WTC11 (cell line): Measurements from ENCODE around the gene AHSG. TPM values are rescaled to one million over a fixed set of nuclear protein-coding genes. Genes with fewer than 3 reads are reported as not detected.

Experiments used
- ATAC-seq: fragments of 200-7000 bp; cut with Tn5 transposase; 2 replicates; pipeline ENCODE4 v1.10.0; 2021; ENCODE audit warnings: mild to moderate bottlenecking, moderate library complexity
- CTCF ChIA-PET: fragments of 300-600 bp; sonication (Branson Sonifier 250); formaldehyde crosslinking; loops from one replicate; lab custom pipeline; 2021; ENCODE audit warnings: antibody characterized with exemption; lab: Charles Lee
- POLR2A ChIA-PET: fragments of 350-600 bp; sonication (Branson Sonifier 250); formaldehyde crosslinking; loops from one replicate; lab custom pipeline; 2021; ENCODE audit warnings: antibody characterized with exemption; lab: Charles Lee
- DNase-seq: peaks from one replicate; pipeline ENCODE4 v3.0.0; 2021; ENCODE audit warnings: low spot score
- H3K27ac Mint-ChIP-seq: 2 replicates; pipeline ENCODE4 v1.8.0; 2021; ENCODE audit warnings: mixed read lengths
- H3K27me3 Mint-ChIP-seq: 2 replicates; pipeline ENCODE4 v1.8.0; 2021; ENCODE audit warnings: low read depth, mild to moderate bottlenecking, moderate library complexity, mixed read lengths
- H3K36me3 Mint-ChIP-seq: 2 replicates; pipeline ENCODE4 v1.8.0; 2021; ENCODE audit warnings: mixed read lengths
- H3K4me1 Mint-ChIP-seq: 2 replicates; pipeline ENCODE4 v1.8.0; 2022; ENCODE audit warnings: mixed read lengths
- H3K4me3 Mint-ChIP-seq: 2 replicates; pipeline ENCODE4 v1.8.0; 2021; ENCODE audit warnings: mild to moderate bottlenecking, moderate library complexity, mixed read lengths
- H3K9me3 Mint-ChIP-seq: 2 replicates; pipeline ENCODE4 v1.8.0; 2021; ENCODE audit warnings: mixed read lengths
- EMX1 ChIP-seq: fragments of 250-450 bp; sonication (Bioruptor Pico); IDR thresholded peaks from 2 replicates; pipeline ENCODE4 v1.8.0; 2021; ENCODE audit warnings: mild to moderate bottlenecking
- ERG ChIP-seq: fragments of 250-450 bp; sonication (Bioruptor Pico); IDR thresholded peaks from 2 replicates; pipeline ENCODE4 v1.8.0; 2021; ENCODE audit warnings: mild to moderate bottlenecking
- FOXK1 ChIP-seq: sonication (generic); formaldehyde crosslinking; IDR thresholded peaks from 2 replicates; pipeline ENCODE4 v1.8.0; 2022; ENCODE audit warnings: mild to moderate bottlenecking, moderate library complexity, missing genetic modification reagents
- GABPB1 ChIP-seq: sonication (generic); formaldehyde crosslinking; IDR thresholded peaks from 2 replicates; pipeline ENCODE4 v1.8.1; 2023; ENCODE audit warnings: mild to moderate bottlenecking, missing genetic modification reagents
- GRHL2 ChIP-seq: fragments of 250-450 bp; sonication (Bioruptor Pico); IDR thresholded peaks from 2 replicates; pipeline ENCODE4 v1.8.0; 2022; ENCODE audit warnings: mild to moderate bottlenecking, moderate library complexity; ENCODE audit not compliant: insufficient replicate concordance, severe bottlenecking
- GTF2I ChIP-seq: fragments of 250-450 bp; sonication (Bioruptor Pico); conservative IDR thresholded peaks from 2 replicates; pipeline ENCODE4 v1.4.0; 2021; ENCODE audit warnings: mild to moderate bottlenecking
- HMGA2 ChIP-seq: fragments of 250-450 bp; sonication (Bioruptor Pico); IDR thresholded peaks from 2 replicates; pipeline ENCODE4 v1.4.0; 2021; ENCODE audit warnings: mild to moderate bottlenecking, moderate library complexity
- KAT7 ChIP-seq: sonication (generic); formaldehyde crosslinking; IDR thresholded peaks from 2 replicates; pipeline ENCODE4 v1.8.1; 2023; ENCODE audit warnings: missing genetic modification reagents, mild to moderate bottlenecking, borderline replicate concordance
- NFE2L1 ChIP-seq: sonication (generic); formaldehyde crosslinking; IDR thresholded peaks from 2 replicates; pipeline ENCODE4 v1.8.1; 2023; ENCODE audit warnings: missing genetic modification reagents
- TP53 ChIP-seq: sonication (generic); formaldehyde crosslinking; IDR thresholded peaks from 2 replicates; pipeline ENCODE4 v1.8.1; 2023; ENCODE audit warnings: mild to moderate bottlenecking, missing genetic modification reagents
- ZBTB21 ChIP-seq: sonication (generic); formaldehyde crosslinking; IDR thresholded peaks from 2 replicates; pipeline ENCODE4 v1.8.1; 2023; ENCODE audit warnings: mild to moderate bottlenecking, missing genetic modification reagents, borderline replicate concordance
- ZNF219 ChIP-seq: sonication (generic); formaldehyde crosslinking; IDR thresholded peaks from 2 replicates; pipeline ENCODE4 v1.8.0; 2023; ENCODE audit warnings: missing genetic modification reagents, mild to moderate bottlenecking, borderline replicate concordance
- ZNF232 ChIP-seq: sonication (generic); formaldehyde crosslinking; IDR thresholded peaks from 2 replicates; pipeline ENCODE4 v1.8.0; 2022; ENCODE audit warnings: mild to moderate bottlenecking, missing genetic modification reagents
- total RNA-seq: library from RNA; stranded (reverse); gene quantifications from 3 replicates; pipeline ENCODE4 v1.2.3, GENCODE V29; 2021
- TF ChIP-seq, protein P1 (sequence below): sonication (generic); formaldehyde crosslinking; IDR thresholded peaks from 2 replicates; pipeline ENCODE4 v1.8.1; 2022; ENCODE audit warnings: mild to moderate bottlenecking, missing genetic modification reagents, moderate library complexity, borderline replicate concordance
- TF ChIP-seq, protein P2 (sequence below): sonication (generic); formaldehyde crosslinking; IDR thresholded peaks from 2 replicates; pipeline ENCODE4 v1.8.1; 2023; ENCODE audit warnings: mild to moderate bottlenecking, missing genetic modification reagents, borderline replicate concordance
- TF ChIP-seq, protein P3 (sequence below): sonication (generic); formaldehyde crosslinking; IDR thresholded peaks from 2 replicates; pipeline ENCODE4 v1.8.1; 2023; ENCODE audit warnings: mild to moderate bottlenecking, missing genetic modification reagents, moderate library complexity

The AHSG gene
- total RNA-seq, 1 experiment from 2014 or later = 1.9 TPM

- no peaks in the 10 kb centered on the region; the same call in 1 of the 2 replicates for H3K27me3 Mint-ChIP-seq
- H3K36me3 Mint-ChIP-seq = no peaks in the 10 kb centered on the region
- no peak overlapping the region for H3K4me3 Mint-ChIP-seq
- H3K27ac Mint-ChIP-seq = no peak overlapping the region
- no peak for ATAC-seq
- no peak for TF ChIP-seq KAT7 (CRISPR knock-in tag)
- TF ChIP-seq GTF2I (CRISPR knock-in tag) = no peak
- TF ChIP-seq, all 79 proteins: peak for 0
- ChIA-PET POLR2A (interaction anchor here (0.6 kb wide), 1 partner anchor 119 kb away, joined by 4 read pairs; no protein-coding TSS in a partner anchor), CTCF (interaction anchor here (0.6 to 1.1 kb wide), 3 partner anchors 54 to 159 kb away, joined by 3 to 4 read pairs (median 3); no protein-coding TSS in a partner anchor)
- H3K4me1 Mint-ChIP-seq = peaks cover 33% of the 10 kb centered on the region
- DNase-seq = no peak
- no peaks in the 10 kb centered on the region for H3K9me3 Mint-ChIP-seq
Measured at GRCh38 chr3:186668426-186668825, 55.6 kb downstream of the AHSG start.

DNA sequence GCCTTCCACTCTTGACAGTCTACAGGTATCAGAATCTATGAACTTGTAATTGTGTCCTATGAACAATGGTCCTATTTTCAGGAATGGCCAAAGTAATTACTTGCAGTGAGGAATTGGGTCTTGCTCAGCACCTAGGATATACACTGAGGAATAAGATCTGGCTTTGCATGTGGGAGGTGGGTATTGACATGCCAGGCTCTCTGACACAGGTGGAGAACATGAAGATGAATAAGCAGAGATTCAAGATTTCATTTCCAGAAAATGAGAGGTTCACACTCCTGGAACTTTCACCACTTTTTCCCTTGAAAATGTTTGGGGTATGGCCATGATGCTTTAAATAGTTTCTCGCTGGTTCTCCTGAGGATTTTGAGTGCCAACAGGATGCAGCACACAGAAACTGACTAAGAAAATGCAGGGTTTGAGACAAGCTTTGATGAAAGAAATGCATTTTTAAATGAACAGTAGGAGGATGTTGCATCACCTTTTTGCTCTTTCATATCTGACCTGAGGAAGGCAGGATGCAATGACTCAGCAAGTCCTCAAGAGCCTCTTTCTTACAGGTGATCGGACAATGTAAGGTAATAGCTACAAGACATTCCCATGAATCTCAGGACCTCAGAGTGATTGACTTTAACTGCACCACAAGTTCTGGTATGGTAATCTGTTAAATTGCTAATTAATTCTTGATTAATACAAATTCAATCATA lies 56.7 kb downstream of the AHSG start:
- Mint-ChIP-seq H3K9me3 (no peaks in the 10 kb centered on the region), H3K4me1 (peaks cover 22% of the 10 kb centered on the region)
- CTCF ChIA-PET = no interaction called here
- no peak for DNase-seq
- TF ChIP-seq GABPB1 (CRISPR knock-in tag) = peak; percentile 59
- TF ChIP-seq, protein P1, sequence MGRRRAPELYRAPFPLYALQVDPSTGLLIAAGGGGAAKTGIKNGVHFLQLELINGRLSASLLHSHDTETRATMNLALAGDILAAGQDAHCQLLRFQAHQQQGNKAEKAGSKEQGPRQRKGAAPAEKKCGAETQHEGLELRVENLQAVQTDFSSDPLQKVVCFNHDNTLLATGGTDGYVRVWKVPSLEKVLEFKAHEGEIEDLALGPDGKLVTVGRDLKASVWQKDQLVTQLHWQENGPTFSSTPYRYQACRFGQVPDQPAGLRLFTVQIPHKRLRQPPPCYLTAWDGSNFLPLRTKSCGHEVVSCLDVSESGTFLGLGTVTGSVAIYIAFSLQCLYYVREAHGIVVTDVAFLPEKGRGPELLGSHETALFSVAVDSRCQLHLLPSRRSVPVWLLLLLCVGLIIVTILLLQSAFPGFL (CRISPR knock-in tag) = no peak
- no peak for TF ChIP-seq GRHL2 (CRISPR knock-in tag)
- no peak for TF ChIP-seq EMX1 (CRISPR knock-in tag)
- TF ChIP-seq, protein P2, sequence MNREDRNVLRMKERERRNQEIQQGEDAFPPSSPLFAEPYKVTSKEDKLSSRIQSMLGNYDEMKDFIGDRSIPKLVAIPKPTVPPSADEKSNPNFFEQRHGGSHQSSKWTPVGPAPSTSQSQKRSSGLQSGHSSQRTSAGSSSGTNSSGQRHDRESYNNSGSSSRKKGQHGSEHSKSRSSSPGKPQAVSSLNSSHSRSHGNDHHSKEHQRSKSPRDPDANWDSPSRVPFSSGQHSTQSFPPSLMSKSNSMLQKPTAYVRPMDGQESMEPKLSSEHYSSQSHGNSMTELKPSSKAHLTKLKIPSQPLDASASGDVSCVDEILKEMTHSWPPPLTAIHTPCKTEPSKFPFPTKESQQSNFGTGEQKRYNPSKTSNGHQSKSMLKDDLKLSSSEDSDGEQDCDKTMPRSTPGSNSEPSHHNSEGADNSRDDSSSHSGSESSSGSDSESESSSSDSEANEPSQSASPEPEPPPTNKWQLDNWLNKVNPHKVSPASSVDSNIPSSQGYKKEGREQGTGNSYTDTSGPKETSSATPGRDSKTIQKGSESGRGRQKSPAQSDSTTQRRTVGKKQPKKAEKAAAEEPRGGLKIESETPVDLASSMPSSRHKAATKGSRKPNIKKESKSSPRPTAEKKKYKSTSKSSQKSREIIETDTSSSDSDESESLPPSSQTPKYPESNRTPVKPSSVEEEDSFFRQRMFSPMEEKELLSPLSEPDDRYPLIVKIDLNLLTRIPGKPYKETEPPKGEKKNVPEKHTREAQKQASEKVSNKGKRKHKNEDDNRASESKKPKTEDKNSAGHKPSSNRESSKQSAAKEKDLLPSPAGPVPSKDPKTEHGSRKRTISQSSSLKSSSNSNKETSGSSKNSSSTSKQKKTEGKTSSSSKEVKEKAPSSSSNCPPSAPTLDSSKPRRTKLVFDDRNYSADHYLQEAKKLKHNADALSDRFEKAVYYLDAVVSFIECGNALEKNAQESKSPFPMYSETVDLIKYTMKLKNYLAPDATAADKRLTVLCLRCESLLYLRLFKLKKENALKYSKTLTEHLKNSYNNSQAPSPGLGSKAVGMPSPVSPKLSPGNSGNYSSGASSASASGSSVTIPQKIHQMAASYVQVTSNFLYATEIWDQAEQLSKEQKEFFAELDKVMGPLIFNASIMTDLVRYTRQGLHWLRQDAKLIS = no peak
- no peak for TF ChIP-seq TP53 (CRISPR knock-in tag)
- TF ChIP-seq FOXK1 = no peak
- TF ChIP-seq ZBTB21 (CRISPR knock-in tag) = no peak
- no peak for TF ChIP-seq HMGA2 (CRISPR knock-in tag)
- TF ChIP-seq NFE2L1 (CRISPR knock-in tag) = peak; percentile 59; the same call in 1 of the 2 replicates
- TF ChIP-seq, all 79 proteins: peak for 2
- ATAC-seq = no peak
- no peak overlapping the region for H3K27ac Mint-ChIP-seq
- H3K4me3 Mint-ChIP-seq = no peak overlapping the region
- H3K36me3 Mint-ChIP-seq = no peaks in the 10 kb centered on the region
- POLR2A ChIA-PET = no interaction called here
- H3K27me3 Mint-ChIP-seq = peaks cover 6% of the 10 kb centered on the region

- CTCF ChIA-PET = no interaction called here
- peaks cover 6% of the 10 kb centered on the region for H3K27me3 Mint-ChIP-seq
- H3K9me3 Mint-ChIP-seq = no peaks in the 10 kb centered on the region
- no peak for DNase-seq
- ATAC-seq = no peak
- H3K4me1 Mint-ChIP-seq = peaks cover 16% of the 10 kb centered on the region
- TF ChIP-seq ZNF219 = no peak
- no peak for TF ChIP-seq ERG (CRISPR knock-in tag)
- TF ChIP-seq ZNF232 (CRISPR knock-in tag) = no peak
- TF ChIP-seq, protein P3, sequence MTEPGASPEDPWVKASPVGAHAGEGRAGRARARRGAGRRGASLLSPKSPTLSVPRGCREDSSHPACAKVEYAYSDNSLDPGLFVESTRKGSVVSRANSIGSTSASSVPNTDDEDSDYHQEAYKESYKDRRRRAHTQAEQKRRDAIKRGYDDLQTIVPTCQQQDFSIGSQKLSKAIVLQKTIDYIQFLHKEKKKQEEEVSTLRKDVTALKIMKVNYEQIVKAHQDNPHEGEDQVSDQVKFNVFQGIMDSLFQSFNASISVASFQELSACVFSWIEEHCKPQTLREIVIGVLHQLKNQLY (CRISPR knock-in tag) = no peak
- TF ChIP-seq HMGA2 (CRISPR knock-in tag) = no peak
- POLR2A ChIA-PET = no interaction called here
- no peak overlapping the region for H3K4me3 Mint-ChIP-seq
- no peaks in the 10 kb centered on the region for H3K36me3 Mint-ChIP-seq
- H3K27ac Mint-ChIP-seq = no peak overlapping the region
Measured at GRCh38 chr3:186670155-186670554, 57.3 kb downstream of the AHSG start.

Other genes with a start within 250 kb of the AHSG start
- 1.7 to 2.9 TPM (median 1.9 TPM) in 3 replicates for gene CRYGS, start 68.7 kb upstream of the AHSG start, total RNA-seq
- 10.6 to 11.5 TPM (median 11.3 TPM) in 3 replicates for gene TBCCD1, start 45.7 kb upstream of the AHSG start, total RNA-seq
- gene DNAJB11, start 42.3 kb upstream of the AHSG start, total RNA-seq = 44.2 to 56.3 TPM (median 47.8 TPM) in 3 replicates
- not detected in 3 replicates for gene FETUB, start 27.3 kb downstream of the AHSG start, total RNA-seq
- 0.11 to 0.24 TPM (median 0.11 TPM) in 3 replicates for gene HRG, start 53.0 kb downstream of the AHSG start, total RNA-seq
- 0.13 to 0.44 TPM (median 0.34 TPM) in 3 replicates for gene KNG1, start 104.3 kb downstream of the AHSG start, total RNA-seq
- gene EIF4A2, start 170.5 kb downstream of the AHSG start, total RNA-seq = 571 to 574 TPM (median 572 TPM) in 3 replicates
- gene RFC4, start 193.4 kb downstream of the AHSG start, total RNA-seq = 89.2 to 104 TPM (median 91.8 TPM) in 3 replicates
- gene ADIPOQ, start 229.7 kb downstream of the AHSG start, total RNA-seq = not detected in 3 replicates